ENCODE results near the gene NDUFAF2.
"Not testable (repeated sequence)": the region's sequence is repeated elsewhere in the genome, so short reads cannot be mapped to it uniquely, and the experiment has no call there.

The NDUFAF2 gene

DNA sequence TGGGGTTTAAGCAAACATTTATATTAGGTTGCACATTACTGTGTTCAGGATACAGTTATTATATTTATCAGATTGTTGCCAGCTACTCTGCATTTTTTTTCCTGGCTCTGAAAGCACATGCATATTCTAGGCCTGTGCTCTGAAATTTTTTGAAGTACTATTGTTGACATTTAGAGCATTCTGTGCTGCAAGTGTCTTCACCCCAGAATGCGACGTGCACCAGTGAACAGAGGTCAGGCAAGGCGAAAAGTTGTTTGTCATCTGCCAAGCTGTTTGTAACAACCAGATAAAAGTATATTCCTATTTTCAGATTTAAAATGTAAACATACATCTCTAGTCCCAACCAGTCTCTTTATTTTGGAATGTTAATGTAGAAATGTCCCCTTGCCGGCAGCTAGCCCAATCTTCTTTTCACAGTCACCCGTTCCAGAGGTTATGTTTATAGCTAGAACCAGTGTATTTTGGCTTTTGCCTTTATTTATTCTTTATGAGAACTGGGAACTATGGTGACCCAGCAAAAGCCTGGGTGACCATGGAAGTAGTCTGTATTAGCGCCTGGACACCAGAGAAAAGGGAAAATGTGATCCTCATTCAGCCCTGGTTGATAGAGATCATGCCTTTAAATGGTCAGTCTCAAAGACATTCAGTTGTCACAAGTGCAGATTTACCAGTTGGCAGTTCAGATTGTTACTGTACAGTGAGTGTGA is 84.6 kb downstream of the NDUFAF2 start:
- H3K4me2 ChIP-seq (ENCODE audit: insufficient read depth, low read length): no peak overlapping the region
- no peak for DNase-seq

DNA sequence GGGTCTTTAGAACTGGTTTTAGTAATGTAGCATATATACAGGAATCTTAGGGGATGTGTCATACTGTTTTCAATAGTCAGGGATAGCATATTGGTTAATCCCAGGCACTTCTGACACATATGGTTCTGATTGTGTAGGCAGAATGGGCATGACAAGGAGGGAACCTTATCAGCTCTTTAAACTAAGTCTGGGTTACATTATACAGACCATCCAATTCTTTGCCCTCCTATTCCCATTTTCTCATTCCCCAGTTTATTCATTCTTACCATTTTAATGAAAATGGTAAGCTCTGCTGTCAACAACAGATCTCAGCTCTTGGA is 85.1 kb downstream of the NDUFAF2 start:
- no peaks in the 10 kb centered on the region for H4K20me1 ChIP-seq (ENCODE audit: insufficient read depth, low read length)
- DNase-seq: no peak
- no peak for ATAC-seq (ENCODE audit: insufficient read depth, low read depth)
- TF ChIP-seq EZH2 (IDR thresholded peaks at IDR 0.05; ENCODE audit: borderline replicate concordance, low read depth, low read length, severe bottlenecking): no peak
- TF ChIP-seq, protein P1, sequence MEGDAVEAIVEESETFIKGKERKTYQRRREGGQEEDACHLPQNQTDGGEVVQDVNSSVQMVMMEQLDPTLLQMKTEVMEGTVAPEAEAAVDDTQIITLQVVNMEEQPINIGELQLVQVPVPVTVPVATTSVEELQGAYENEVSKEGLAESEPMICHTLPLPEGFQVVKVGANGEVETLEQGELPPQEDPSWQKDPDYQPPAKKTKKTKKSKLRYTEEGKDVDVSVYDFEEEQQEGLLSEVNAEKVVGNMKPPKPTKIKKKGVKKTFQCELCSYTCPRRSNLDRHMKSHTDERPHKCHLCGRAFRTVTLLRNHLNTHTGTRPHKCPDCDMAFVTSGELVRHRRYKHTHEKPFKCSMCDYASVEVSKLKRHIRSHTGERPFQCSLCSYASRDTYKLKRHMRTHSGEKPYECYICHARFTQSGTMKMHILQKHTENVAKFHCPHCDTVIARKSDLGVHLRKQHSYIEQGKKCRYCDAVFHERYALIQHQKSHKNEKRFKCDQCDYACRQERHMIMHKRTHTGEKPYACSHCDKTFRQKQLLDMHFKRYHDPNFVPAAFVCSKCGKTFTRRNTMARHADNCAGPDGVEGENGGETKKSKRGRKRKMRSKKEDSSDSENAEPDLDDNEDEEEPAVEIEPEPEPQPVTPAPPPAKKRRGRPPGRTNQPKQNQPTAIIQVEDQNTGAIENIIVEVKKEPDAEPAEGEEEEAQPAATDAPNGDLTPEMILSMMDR (IDR thresholded peaks at IDR 0.05; ENCODE audit: borderline replicate concordance, extremely low read depth, low read length, poor library complexity, severe bottlenecking): no peak
- H3K4me3 ChIP-seq (ENCODE audit: low read depth in 1 of 2, low read length in 2 of 2): no peak overlapping the region
- H3K27me3 ChIP-seq (ENCODE audit: insufficient read depth, low read length, poor library complexity): no peaks in the 10 kb centered on the region
- no peak overlapping the region for H3K27ac ChIP-seq (ENCODE audit: low read length)
- no peaks in the 10 kb centered on the region for H3K79me2 ChIP-seq (ENCODE audit: insufficient read depth, low read length)
- H3K4me1 ChIP-seq (ENCODE audit: insufficient read depth, low read length): no peaks in the 10 kb centered on the region
- no peak overlapping the region for H3K9ac ChIP-seq (ENCODE audit: low read depth, low read length)
- H3K36me3 ChIP-seq (ENCODE audit: insufficient read depth, low read length): no peaks in the 10 kb centered on the region
- peaks cover 2% of the 10 kb centered on the region for H3K9me3 ChIP-seq (ENCODE audit: insufficient read depth, low read length, severe bottlenecking)
- H2AFZ ChIP-seq (ENCODE audit: low read depth, low read length): no peak overlapping the region
- H3K4me2 ChIP-seq (ENCODE audit: insufficient read depth, low read length): no peak overlapping the region

More for the DNA sequence above, 84.6 kb downstream of the NDUFAF2 start:
- H3K36me3 ChIP-seq (ENCODE audit: insufficient read depth, low read length): no peaks in the 10 kb centered on the region
- H3K4me1 ChIP-seq (ENCODE audit: insufficient read depth, low read length): no peaks in the 10 kb centered on the region
- H3K27ac ChIP-seq (ENCODE audit: low read length): no peak overlapping the region
- H2AFZ ChIP-seq (ENCODE audit: low read depth, low read length): no peak overlapping the region
- H3K4me3 ChIP-seq (ENCODE audit: low read depth in 1 of 2, low read length in 2 of 2): no peak overlapping the region
- H3K9me3 ChIP-seq (ENCODE audit: insufficient read depth, low read length, severe bottlenecking): peaks cover 2% of the 10 kb centered on the region
- H3K79me2 ChIP-seq (ENCODE audit: insufficient read depth, low read length): no peaks in the 10 kb centered on the region
- ATAC-seq (ENCODE audit: insufficient read depth, low read depth): no peak
- H4K20me1 ChIP-seq (ENCODE audit: insufficient read depth, low read length): no peaks in the 10 kb centered on the region
- no peak for TF ChIP-seq EZH2 (IDR thresholded peaks at IDR 0.05; ENCODE audit: borderline replicate concordance, low read depth, low read length, severe bottlenecking)
- TF ChIP-seq, protein P1 (IDR thresholded peaks at IDR 0.05; ENCODE audit: borderline replicate concordance, extremely low read depth, low read length, poor library complexity, severe bottlenecking): no peak
- H3K9ac ChIP-seq (ENCODE audit: low read depth, low read length): no peak overlapping the region
- H3K27me3 ChIP-seq (ENCODE audit: insufficient read depth, low read length, poor library complexity): no peaks in the 10 kb centered on the region

DNA sequence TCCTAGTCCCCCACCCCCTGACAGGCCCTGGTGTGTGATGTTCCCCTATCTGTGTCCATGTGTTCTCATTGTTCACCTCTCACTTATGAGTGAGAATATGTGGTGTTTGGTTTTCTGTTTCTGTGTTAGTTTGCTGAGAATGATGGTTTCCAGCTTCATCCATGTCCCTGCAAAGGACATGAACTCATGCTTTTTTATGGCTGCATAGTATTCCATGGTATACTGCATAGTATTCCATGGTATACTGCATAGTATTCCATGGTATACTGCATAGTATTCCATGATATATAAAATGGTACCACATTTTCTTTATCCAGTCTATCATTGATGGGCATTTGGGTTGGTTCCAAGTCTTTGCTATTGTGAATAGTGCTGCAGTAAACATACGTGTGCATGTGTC is 86.3 kb downstream of the NDUFAF2 start:
- H3K27me3 ChIP-seq (ENCODE audit: insufficient read depth, low read length, poor library complexity); DNase-seq; H3K9ac ChIP-seq (ENCODE audit: low read depth, low read length); H3K4me3 ChIP-seq (ENCODE audit: low read depth in 1 of 2, low read length in 2 of 2); H3K9me3 ChIP-seq (ENCODE audit: insufficient read depth, low read length, severe bottlenecking); ATAC-seq (ENCODE audit: insufficient read depth, low read depth); H4K20me1 ChIP-seq (ENCODE audit: insufficient read depth, low read length); H3K4me1 ChIP-seq (ENCODE audit: insufficient read depth, low read length); H3K36me3 ChIP-seq (ENCODE audit: insufficient read depth, low read length); H3K4me2 ChIP-seq (ENCODE audit: insufficient read depth, low read length); H2AFZ ChIP-seq (ENCODE audit: low read depth, low read length); H3K27ac ChIP-seq (ENCODE audit: low read length); H3K79me2 ChIP-seq (ENCODE audit: insufficient read depth, low read length): not testable (repeated sequence)

DNA sequence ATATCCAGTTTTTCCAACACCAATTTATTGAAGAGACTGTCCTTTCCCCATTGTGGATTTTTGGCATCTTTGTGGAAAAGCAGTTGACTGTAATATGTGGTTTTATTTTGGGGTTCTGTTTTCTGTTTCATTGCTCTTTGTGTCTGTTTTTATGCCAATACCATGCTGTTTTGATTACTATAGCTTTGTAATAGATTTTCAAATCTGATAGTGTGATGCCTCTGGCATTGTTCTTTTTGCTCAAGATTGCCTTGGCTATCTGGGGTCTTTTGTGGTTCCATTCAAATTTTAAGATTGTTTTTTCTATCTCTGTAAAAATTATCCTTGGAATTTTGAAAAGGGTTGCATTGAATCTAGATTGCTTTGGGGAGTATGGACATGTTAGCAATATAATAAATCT is 99.5 kb downstream of the NDUFAF2 start:
- H3K4me3 ChIP-seq (ENCODE audit: low read depth in 1 of 2, low read length in 2 of 2): no peak overlapping the region
- no peaks in the 10 kb centered on the region for H3K4me1 ChIP-seq (ENCODE audit: insufficient read depth, low read length)
- H3K9me3 ChIP-seq (ENCODE audit: insufficient read depth, low read length, severe bottlenecking): peaks cover 5% of the 10 kb centered on the region
- H4K20me1 ChIP-seq (ENCODE audit: insufficient read depth, low read length): no peaks in the 10 kb centered on the region
- no peak overlapping the region for H3K4me2 ChIP-seq (ENCODE audit: insufficient read depth, low read length)
- ATAC-seq (ENCODE audit: insufficient read depth, low read depth) (no peak), DNase-seq (no peak)
- H3K27ac ChIP-seq (ENCODE audit: low read length): no peak overlapping the region
- TF ChIP-seq, protein P1 (IDR thresholded peaks at IDR 0.05; ENCODE audit: borderline replicate concordance, extremely low read depth, low read length, poor library complexity, severe bottlenecking): no peak
- TF ChIP-seq EZH2 (IDR thresholded peaks at IDR 0.05; ENCODE audit: borderline replicate concordance, low read depth, low read length, severe bottlenecking): no peak
- H3K9ac ChIP-seq (ENCODE audit: low read depth, low read length): no peak overlapping the region
- H3K79me2 ChIP-seq (ENCODE audit: insufficient read depth, low read length): no peaks in the 10 kb centered on the region
- no peak overlapping the region for H2AFZ ChIP-seq (ENCODE audit: low read depth, low read length)
- no peaks in the 10 kb centered on the region for H3K27me3 ChIP-seq (ENCODE audit: insufficient read depth, low read length, poor library complexity)
- no peaks in the 10 kb centered on the region for H3K36me3 ChIP-seq (ENCODE audit: insufficient read depth, low read length)
